ENCODE measurements around the gene ODAD4. TPM values are rescaled to one million over a fixed set of nuclear protein-coding genes. Genes with fewer than 3 reads are reported as not detected.

The ODAD4 gene
- total RNA-seq, 4 donors from 2014 or later, result 3.7 to 5.4 (median 5.2) TPM

GRCh38 chr17:42001729-42002128 is 71.3 kb downstream of the ODAD4 start:
- H3K4me1 ChIP-seq, result peaks cover 0 to 65% (median 46%) of the 10 kb centered on the region in 4 donors
- TF ChIP-seq POLR2A (IDR thresholded peaks at IDR 0.05), result no peak
- no peak for TF ChIP-seq EP300 (IDR thresholded peaks at IDR 0.05)
- TF ChIP-seq, protein P1, sequence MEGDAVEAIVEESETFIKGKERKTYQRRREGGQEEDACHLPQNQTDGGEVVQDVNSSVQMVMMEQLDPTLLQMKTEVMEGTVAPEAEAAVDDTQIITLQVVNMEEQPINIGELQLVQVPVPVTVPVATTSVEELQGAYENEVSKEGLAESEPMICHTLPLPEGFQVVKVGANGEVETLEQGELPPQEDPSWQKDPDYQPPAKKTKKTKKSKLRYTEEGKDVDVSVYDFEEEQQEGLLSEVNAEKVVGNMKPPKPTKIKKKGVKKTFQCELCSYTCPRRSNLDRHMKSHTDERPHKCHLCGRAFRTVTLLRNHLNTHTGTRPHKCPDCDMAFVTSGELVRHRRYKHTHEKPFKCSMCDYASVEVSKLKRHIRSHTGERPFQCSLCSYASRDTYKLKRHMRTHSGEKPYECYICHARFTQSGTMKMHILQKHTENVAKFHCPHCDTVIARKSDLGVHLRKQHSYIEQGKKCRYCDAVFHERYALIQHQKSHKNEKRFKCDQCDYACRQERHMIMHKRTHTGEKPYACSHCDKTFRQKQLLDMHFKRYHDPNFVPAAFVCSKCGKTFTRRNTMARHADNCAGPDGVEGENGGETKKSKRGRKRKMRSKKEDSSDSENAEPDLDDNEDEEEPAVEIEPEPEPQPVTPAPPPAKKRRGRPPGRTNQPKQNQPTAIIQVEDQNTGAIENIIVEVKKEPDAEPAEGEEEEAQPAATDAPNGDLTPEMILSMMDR (IDR thresholded peaks at IDR 0.05), result no peak
- H3K4me3 ChIP-seq, result no peak overlapping the region
- DNase-seq (ENCODE audit: low spot score in 2 of 2), result no peak
- H3K9me3 ChIP-seq, result no peaks in the 10 kb centered on the region
- no peaks in the 10 kb centered on the region for H3K27me3 ChIP-seq
- peak overlapping the region; percentile 21 to 83 (median 59) for H3K27ac ChIP-seq
- WGBS, 2 donors, result 71 to 83% methylated on average over 2 of the region's 2 CpGs
- H3K36me3 ChIP-seq, result peaks cover 0 to 46% (median 15%) of the 10 kb centered on the region in 3 donors

DNA sequence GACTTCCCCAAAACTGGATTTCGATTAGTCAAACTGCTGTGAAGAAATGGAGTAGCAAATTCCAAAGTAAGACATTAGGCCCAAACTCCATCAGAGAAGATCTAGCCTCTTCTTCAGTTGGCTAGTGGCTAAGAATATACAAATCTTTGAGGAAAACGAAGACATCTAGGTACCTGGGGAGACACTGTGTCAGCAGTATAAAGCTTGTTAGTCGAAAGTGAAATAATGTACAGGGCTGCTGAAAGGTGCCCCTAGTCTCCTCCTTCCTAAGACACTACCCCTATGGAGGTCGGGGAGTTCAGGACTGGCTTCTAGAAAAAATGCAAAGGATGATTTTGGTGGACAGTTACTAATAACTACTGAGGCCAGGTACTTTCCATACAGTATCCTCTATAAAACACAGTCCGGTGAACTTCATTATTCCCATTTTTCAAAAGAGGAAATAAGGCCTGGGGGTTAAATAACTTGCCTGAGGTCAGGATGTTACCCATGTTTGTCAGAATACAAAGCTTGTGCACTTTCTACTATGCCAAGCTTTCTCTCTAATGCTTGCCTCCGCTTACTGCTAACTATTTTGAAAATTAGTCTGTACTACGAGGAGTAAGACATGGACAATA is 71.9 kb downstream of the ODAD4 start:
- no peak for DNase-seq (ENCODE audit: low spot score in 2 of 2)
- 59 to 71% methylated on average over 7 of the region's 7 CpGs for WGBS, 2 donors
- H3K4me3 ChIP-seq, result no peak overlapping the region
- no peaks in the 10 kb centered on the region for H3K9me3 ChIP-seq
- peak overlapping the region; percentile 21 to 83 (median 59) for H3K27ac ChIP-seq
- TF ChIP-seq, protein P1 (IDR thresholded peaks at IDR 0.05), result no peak
- TF ChIP-seq POLR2A (IDR thresholded peaks at IDR 0.05), result no peak
- peaks cover 0 to 41% (median 15%) of the 10 kb centered on the region in 3 donors for H3K36me3 ChIP-seq
- H3K4me1 ChIP-seq, result peaks cover 0 to 70% (median 48%) of the 10 kb centered on the region in 4 donors
- H3K27me3 ChIP-seq, result no peaks in the 10 kb centered on the region

GRCh38 chr17:42002792-42003301 is 72.4 kb downstream of the ODAD4 start:
- Histone ChIP-seq H3K27me3 (no peaks in the 10 kb centered on the region), H3K4me3 (no peak overlapping the region), H3K27ac (peak overlapping the region; percentile 21 to 83 (median 59)), H3K4me1 (peaks cover 0 to 76% (median 49%) of the 10 kb centered on the region in 4 donors), H3K9me3 (no peaks in the 10 kb centered on the region), H3K36me3 (peaks cover 0 to 35% (median 12%) of the 10 kb centered on the region in 3 donors)
- 38 to 52% methylated on average over 3 of the region's 3 CpGs for WGBS, 2 donors
- DNase-seq (ENCODE audit: low spot score in 2 of 2), result no peak
- TF ChIP-seq EP300 (IDR thresholded peaks at IDR 0.05) (no peak), POLR2A (IDR thresholded peaks at IDR 0.05) (no peak)
- TF ChIP-seq, protein P1 (IDR thresholded peaks at IDR 0.05), result no peak

DNA sequence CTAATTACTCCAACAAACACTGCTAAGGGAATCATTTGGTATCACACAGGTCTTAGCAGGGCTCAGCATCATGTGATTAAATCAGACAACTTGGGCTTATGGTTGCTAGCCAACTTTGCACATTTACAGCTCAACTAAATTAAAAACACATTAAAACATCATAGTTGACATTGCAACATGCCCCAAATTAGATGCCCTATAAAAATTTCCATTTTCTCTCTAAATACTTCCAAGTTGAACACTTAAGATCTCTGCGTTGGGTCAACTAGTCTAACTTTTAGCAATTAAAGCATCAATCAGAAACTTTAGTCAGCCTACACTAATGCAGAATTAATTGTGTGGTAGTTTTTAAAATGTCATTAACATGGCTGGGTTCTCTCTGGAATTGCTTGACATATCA is 74.7 kb downstream of the ODAD4 start:
- H3K9me3 ChIP-seq, result no peaks in the 10 kb centered on the region
- DNase-seq (ENCODE audit: low spot score in 2 of 2), result no peak
- H3K27ac ChIP-seq, result peak overlapping the region in 3 of 4 donors; percentile 30 to 84 (median 83)
- no peaks in the 10 kb centered on the region for H3K27me3 ChIP-seq
- H3K4me1 ChIP-seq, result peaks cover 0 to 95% (median 54%) of the 10 kb centered on the region in 4 donors
- H3K36me3 ChIP-seq, result peaks cover 0 to 12% (median 0%) of the 10 kb centered on the region in 3 donors
- no peak for TF ChIP-seq POLR2A (IDR thresholded peaks at IDR 0.05)
- TF ChIP-seq EP300 (IDR thresholded peaks at IDR 0.05), result no peak
- TF ChIP-seq, protein P1 (IDR thresholded peaks at IDR 0.05), result no peak
- 55 to 61% methylated on average over 1 of the region's 1 CpG for WGBS, 2 donors
- no peak overlapping the region for H3K4me3 ChIP-seq

DNA sequence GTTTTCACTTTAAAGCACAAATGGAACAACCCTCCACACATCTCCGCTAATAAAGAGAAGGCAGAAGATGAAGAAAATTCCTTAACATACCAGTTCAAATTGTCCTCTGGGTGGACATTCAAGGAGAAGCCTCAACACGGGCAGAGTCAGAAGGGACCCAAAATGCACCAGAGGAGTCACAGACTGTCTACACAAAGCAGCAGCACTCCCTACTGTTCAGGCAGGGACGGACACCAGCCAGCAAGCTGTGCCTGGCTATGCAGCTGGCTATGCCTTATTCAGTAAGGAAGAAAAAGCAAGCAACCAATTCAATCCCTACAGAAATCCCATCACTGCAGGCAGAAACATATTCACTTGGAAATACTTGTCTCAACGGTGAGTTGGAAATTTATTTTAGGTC is 78.8 kb downstream of the ODAD4 start:
- Histone ChIP-seq H3K4me3 (no peak overlapping the region), H3K9me3 (no peaks in the 10 kb centered on the region), H3K4me1 (peaks cover 0 to 99% (median 42%) of the 10 kb centered on the region in 4 donors), H3K27me3 (no peaks in the 10 kb centered on the region), H3K27ac (peak overlapping the region in 2 of 4 donors; percentile 68 to 83), H3K36me3 (no peaks in the 10 kb centered on the region)
- TF ChIP-seq POLR2A (IDR thresholded peaks at IDR 0.05) (no peak), EP300 (IDR thresholded peaks at IDR 0.05) (peak in 1 of 2 donors; percentile 9)
- TF ChIP-seq, protein P1 (IDR thresholded peaks at IDR 0.05), result peak; percentile 15 to 62 (median 44)
- DNase-seq (ENCODE audit: low spot score in 2 of 2), result no peak
- WGBS, 2 donors, result 60 to 66% methylated on average over 4 of the region's 4 CpGs

Data from tibial nerve (tissue), 4 donors.